H1 (cell line): ENCODE data around the gene MAPT.

Experiments
- CBX8 ChIP-seq: fragments of 300-800, 300-1000 bp; sonication (generic); IDR thresholded peaks from 2 replicates; pipeline ENCODE4 v1.7.1; 2016; ENCODE audit warnings: low read depth, low read length, borderline replicate concordance
- CREB1 ChIP-seq: IDR thresholded peaks from 2 replicates; pipeline ENCODE4 v1.6.1; 2012; ENCODE audit warnings: inconsistent platforms
- EP300 ChIP-seq, 2 experiments: IDR thresholded peaks; 1 replicate in 1 of 2; 2 replicates in 1 of 2; pipeline ENCODE4 v1.6.1; 2011 to 2012; ENCODE audit warnings: low read depth in 2 of 2, low read length in 2 of 2, mild to moderate bottlenecking in 2 of 2, borderline replicate concordance in 1 of 2, inconsistent platforms in 1 of 2, moderate library complexity in 1 of 2
- HDAC2 ChIP-seq, 2 experiments: fragments of 300-600 bp in 1 of 2; sonication (generic) in 1 of 2; IDR thresholded peaks; 2 replicates each; pipeline ENCODE4 v1.6.1; 2011 to 2012; ENCODE audit warnings: low read depth in 2 of 2, low read length in 2 of 2, mild to moderate bottlenecking in 2 of 2, moderate library complexity in 2 of 2, borderline replicate concordance in 1 of 2, inconsistent platforms in 1 of 2
- KDM5A ChIP-seq: fragments of 200-600 bp; IDR thresholded peaks from 2 replicates; pipeline ENCODE4 v1.7.1; 2012; ENCODE audit warnings: mild to moderate bottlenecking, low read length, inconsistent platforms, mixed read lengths
- MAFK ChIP-seq: IDR thresholded peaks from 2 replicates; pipeline ENCODE4 v1.6.1; 2012; ENCODE audit warnings: low read depth, mild to moderate bottlenecking, improper control_type of control experiment, low read length
- POU5F1 ChIP-seq: IDR thresholded peaks from 2 replicates; pipeline ENCODE4 v1.6.1; 2011; ENCODE audit warnings: low read depth, mild to moderate bottlenecking, low read length, moderate library complexity
- RAD21 ChIP-seq, 2 experiments: IDR thresholded peaks in 1 of 2; conservative IDR thresholded peaks in 1 of 2; 2 replicates each; pipeline ENCODE4 v1.6.1; 2011; ENCODE audit warnings: low read depth in 2 of 2, low read length in 2 of 2, improper control_type of control experiment in 1 of 2, inconsistent platforms in 1 of 2, mild to moderate bottlenecking in 1 of 2, moderate library complexity in 1 of 2
- SIX5 ChIP-seq: IDR thresholded peaks from 2 replicates; pipeline ENCODE4 v1.6.1; 2011; ENCODE audit warnings: mild to moderate bottlenecking, low read depth, low read length
- SP2 ChIP-seq: IDR thresholded peaks from 2 replicates; pipeline ENCODE4 v1.6.1; 2012; ENCODE audit warnings: mild to moderate bottlenecking, low read length, inconsistent platforms
- TAF1 ChIP-seq: IDR thresholded peaks from 2 replicates; pipeline ENCODE4 v1.6.1; 2011; ENCODE audit warnings: mild to moderate bottlenecking, low read depth, low read length
- YY1 ChIP-seq: IDR thresholded peaks from 2 replicates; pipeline ENCODE4 v1.6.1; 2011; ENCODE audit warnings: low read depth, mild to moderate bottlenecking, low read length
- TF ChIP-seq, protein P1 (sequence below), 3 experiments: IDR thresholded peaks; 1 replicate in 2 of 3; 2 replicates in 1 of 3; pipeline versions ENCODE4 v1.5.1 to v1.6.1; 2011; ENCODE audit warnings: low read length in 3 of 3, mild to moderate bottlenecking in 3 of 3, inconsistent platforms in 2 of 3, low read depth in 1 of 3, moderate library complexity in 1 of 3; ENCODE audit not compliant: insufficient read depth in 1 of 3; ENCODE audit errors: control extremely low read depth in 1 of 3
- TF ChIP-seq, protein P2 (sequence below): IDR thresholded peaks from 2 replicates; pipeline ENCODE4 v1.6.1; 2012; ENCODE audit warnings: inconsistent platforms

DNA sequence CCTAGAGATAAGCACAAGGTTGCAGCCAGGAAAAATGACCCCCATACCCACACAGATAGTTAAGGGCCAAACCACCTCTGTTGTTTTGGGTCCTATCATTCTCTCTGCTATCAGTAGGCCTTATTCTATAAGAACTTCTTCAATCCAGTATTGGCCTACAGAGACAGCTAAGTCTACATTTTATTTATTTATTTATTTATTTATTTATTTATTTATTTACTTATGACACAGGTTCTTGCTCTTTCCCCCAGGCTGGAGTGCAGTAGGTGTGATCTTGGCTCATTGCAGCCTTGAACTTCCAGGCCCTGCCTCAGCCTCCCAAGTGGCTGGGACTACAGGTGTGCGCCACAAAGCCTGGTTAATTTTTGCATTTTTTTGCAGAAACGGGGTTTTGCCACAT is 7.5 kb upstream of the MAPT start:
- TF ChIP-seq, protein P1, sequence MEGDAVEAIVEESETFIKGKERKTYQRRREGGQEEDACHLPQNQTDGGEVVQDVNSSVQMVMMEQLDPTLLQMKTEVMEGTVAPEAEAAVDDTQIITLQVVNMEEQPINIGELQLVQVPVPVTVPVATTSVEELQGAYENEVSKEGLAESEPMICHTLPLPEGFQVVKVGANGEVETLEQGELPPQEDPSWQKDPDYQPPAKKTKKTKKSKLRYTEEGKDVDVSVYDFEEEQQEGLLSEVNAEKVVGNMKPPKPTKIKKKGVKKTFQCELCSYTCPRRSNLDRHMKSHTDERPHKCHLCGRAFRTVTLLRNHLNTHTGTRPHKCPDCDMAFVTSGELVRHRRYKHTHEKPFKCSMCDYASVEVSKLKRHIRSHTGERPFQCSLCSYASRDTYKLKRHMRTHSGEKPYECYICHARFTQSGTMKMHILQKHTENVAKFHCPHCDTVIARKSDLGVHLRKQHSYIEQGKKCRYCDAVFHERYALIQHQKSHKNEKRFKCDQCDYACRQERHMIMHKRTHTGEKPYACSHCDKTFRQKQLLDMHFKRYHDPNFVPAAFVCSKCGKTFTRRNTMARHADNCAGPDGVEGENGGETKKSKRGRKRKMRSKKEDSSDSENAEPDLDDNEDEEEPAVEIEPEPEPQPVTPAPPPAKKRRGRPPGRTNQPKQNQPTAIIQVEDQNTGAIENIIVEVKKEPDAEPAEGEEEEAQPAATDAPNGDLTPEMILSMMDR (IDR thresholded peaks at IDR 0.05; ENCODE audit: control extremely low read depth in 1 of 3, insufficient read depth in 1 of 3, low read depth in 1 of 3, low read length in 3 of 3): no peak
- TF ChIP-seq CBX8 (no peak), SP2 (no peak), SIX5 (no peak), KDM5A (no peak), TAF1 (no peak), RAD21 (IDR thresholded peaks at IDR 0.05 in 1 of 2, conservative IDR thresholded peaks at IDR 0.05 in 1 of 2; ENCODE audit: low read depth in 2 of 2, low read length in 2 of 2) (no peak), YY1 (no peak), CREB1 (no peak), MAFK (no peak), EP300 (IDR thresholded peaks at IDR 0.05; ENCODE audit: borderline replicate concordance in 1 of 2, low read depth in 2 of 2, low read length in 2 of 2) (no peak), POU5F1 (no peak), HDAC2 (IDR thresholded peaks at IDR 0.05; ENCODE audit: borderline replicate concordance in 1 of 2, low read depth in 2 of 2, low read length in 2 of 2) (no peak)
- TF ChIP-seq, protein P2, sequence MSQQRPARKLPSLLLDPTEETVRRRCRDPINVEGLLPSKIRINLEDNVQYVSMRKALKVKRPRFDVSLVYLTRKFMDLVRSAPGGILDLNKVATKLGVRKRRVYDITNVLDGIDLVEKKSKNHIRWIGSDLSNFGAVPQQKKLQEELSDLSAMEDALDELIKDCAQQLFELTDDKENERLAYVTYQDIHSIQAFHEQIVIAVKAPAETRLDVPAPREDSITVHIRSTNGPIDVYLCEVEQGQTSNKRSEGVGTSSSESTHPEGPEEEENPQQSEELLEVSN: no peak
